C4-2B (cell line): ENCODE results near the gene HLCS.

Source experiments
- H3K27ac ChIP-seq: fragments of 450-650 bp; 2 replicates; pipeline ENCODE4 v1.5.1; 2017
- ZFX ChIP-seq: fragments of 450-650 bp; IDR thresholded peaks from 2 replicates; pipeline ENCODE4 v1.6.1; 2017
- TF ChIP-seq, protein P1 (sequence below): fragments of 450-650 bp; conservative IDR thresholded peaks from 2 replicates; pipeline ENCODE4 v1.5.1; 2017; ENCODE audit warnings: mild to moderate bottlenecking

The HLCS gene

DNA sequence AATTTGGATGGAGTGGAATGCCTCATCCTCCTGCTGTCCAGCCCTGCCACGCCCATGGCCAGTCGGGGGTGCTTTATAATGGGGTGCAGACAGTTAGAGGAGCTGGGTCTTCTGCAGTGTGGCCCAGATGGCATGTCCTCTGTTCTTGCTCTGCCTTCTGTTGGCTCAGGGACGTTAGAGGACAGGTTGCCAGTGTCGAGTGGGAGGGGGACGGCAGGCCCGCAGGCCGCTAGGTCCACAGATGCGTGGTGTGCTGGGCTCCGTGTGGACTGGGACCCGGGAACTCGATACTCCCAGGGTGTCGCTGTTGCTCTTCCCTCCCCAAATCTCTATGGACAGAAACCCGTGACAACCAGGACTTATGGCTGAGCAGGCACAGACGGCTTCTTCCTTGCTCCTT lies 234.3 kb downstream of the HLCS start:
- no peak overlapping the region for H3K27ac ChIP-seq
- TF ChIP-seq, protein P1, sequence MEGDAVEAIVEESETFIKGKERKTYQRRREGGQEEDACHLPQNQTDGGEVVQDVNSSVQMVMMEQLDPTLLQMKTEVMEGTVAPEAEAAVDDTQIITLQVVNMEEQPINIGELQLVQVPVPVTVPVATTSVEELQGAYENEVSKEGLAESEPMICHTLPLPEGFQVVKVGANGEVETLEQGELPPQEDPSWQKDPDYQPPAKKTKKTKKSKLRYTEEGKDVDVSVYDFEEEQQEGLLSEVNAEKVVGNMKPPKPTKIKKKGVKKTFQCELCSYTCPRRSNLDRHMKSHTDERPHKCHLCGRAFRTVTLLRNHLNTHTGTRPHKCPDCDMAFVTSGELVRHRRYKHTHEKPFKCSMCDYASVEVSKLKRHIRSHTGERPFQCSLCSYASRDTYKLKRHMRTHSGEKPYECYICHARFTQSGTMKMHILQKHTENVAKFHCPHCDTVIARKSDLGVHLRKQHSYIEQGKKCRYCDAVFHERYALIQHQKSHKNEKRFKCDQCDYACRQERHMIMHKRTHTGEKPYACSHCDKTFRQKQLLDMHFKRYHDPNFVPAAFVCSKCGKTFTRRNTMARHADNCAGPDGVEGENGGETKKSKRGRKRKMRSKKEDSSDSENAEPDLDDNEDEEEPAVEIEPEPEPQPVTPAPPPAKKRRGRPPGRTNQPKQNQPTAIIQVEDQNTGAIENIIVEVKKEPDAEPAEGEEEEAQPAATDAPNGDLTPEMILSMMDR, result no peak
- TF ChIP-seq ZFX, result no peak

DNA sequence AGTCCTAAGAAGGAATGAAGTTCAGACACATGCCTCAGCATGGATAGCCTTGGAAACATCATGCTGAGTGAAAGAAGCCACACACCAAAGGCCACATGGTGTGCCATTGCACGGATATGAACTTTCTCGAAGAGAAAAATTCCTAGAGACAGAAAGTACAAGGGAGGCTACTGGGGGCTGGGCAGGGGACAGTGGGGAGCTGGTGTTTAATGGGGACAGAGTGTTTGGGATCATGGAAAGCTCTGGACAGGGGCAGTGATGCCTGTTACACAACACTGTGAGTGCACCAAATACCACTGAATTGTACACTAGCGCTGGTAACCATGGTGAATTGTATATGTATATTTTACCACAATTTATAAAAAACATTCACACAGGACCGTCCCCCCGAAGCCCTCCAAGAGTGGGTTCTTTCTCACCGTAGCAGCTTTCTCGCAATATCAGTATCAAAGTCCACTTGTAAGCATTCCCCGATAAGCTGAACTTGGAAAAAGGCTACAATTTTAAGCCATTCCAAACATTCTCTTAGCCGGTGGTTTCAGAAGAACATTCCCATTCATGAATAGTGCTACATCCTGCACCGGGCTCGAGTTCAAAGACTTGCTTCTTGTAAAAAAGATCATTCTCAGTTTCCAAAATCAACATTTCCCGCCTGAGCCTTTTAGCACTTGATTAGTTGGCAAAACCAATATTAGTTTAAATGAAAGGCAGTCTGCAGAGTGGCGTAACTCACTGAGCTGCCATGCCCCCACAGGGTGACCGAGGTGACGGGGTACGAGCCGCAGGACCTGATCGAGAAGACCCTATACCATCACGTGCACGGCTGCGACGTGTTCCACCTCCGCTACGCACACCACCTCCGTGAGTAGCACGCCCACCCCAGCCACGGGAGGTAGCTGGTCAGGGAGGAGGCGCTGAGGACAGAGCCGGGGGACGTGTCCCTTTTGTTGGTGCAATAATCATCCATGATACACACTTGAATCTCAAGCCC lies 235.9 kb downstream of the HLCS start:
- TF ChIP-seq, protein P1, result no peak
- TF ChIP-seq ZFX, result no peak
- no peak overlapping the region for H3K27ac ChIP-seq

DNA sequence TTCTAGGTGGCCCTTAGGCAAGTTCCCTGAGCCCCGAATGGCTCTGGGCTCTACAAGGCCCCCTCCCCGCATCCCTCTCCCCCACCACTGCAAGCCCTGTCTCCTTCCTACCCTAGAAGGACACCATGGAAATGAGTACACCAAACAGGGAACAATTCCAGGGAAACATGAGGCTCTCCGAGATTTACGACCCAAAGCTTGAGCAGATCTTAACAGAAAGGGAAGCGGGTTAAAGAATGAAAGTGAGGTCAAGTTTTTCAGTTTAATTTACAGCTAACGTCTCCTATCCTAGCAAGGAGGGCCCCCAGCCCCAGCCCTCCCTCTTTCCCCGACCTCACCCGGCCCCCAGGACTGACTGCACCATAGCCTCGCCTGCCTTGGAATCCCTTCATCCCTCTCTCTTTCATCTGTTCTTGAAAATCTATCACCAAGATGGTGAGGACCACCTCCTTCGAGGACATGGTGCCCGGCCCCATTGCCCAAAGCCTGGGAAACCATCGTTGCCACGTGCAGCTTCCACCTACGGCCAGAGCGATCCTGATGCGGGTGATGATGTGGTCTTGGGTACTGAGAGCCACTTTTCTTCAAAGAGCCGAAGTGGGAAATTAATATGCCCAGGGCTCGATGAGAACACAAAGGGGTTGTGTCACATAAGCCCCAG lies 237.0 kb downstream of the HLCS start:
- H3K27ac ChIP-seq, result no peak overlapping the region
- TF ChIP-seq ZFX, result no peak

DNA sequence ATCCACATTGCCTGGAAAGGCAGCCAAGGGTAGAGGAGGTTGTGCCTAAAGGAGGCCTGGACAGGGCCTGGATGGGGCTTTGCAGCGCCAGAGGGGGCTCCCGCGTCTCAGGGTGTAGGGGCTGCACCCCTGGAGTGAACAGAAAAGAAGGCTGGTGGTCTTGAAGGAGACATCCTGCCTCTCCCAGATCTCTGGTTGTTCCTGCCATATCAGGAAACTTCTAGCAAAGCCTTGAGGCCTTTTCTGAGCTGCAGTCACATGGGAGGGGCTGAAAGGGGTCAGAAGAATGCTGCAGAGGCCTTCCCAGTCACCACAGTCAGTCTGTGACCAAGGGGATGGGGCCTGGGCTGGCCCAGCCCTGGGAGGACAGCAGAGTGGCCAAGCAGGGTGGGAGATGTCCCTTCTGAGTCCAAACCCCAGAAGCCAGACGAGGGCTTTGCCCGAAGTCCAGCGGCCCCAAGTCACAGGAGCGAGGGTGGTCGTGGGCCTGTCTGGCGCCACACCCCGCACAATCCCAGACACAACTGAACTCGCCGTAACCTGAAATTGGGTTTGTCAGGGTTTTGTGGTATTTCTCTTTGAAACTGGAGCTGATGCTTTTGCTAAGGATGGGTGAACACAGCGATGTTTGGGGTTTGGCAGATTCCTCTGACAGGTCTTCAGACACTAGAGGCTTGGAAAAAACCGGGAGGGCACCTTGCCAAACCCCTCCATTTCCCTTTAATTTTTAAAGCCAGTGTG lies 237.9 kb downstream of the HLCS start:
- TF ChIP-seq, protein P1, result no peak
- no peak for TF ChIP-seq ZFX
- H3K27ac ChIP-seq, result no peak overlapping the region

DNA sequence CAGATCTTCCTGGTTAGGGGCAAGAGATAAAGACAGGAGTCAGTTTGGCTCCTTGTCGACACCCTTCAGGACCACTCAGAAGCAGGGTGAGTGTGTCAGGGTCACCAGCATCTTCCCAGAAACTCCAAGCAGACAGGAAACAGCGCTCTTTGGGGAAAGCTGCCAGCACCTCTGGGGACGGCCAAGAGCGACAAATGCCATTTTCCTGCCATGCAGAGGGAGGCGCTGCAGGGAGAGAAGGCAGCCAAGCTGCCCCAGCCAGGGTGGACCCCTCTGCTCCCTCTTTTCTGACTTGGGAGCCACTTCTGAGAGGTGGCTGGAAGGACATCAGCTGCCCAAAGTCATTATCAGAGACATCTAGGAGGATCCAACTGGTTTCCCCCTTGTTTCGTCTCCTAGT lies 238.6 kb downstream of the HLCS start:
- TF ChIP-seq, protein P1, result no peak
- no peak for TF ChIP-seq ZFX
- no peak overlapping the region for H3K27ac ChIP-seq

DNA sequence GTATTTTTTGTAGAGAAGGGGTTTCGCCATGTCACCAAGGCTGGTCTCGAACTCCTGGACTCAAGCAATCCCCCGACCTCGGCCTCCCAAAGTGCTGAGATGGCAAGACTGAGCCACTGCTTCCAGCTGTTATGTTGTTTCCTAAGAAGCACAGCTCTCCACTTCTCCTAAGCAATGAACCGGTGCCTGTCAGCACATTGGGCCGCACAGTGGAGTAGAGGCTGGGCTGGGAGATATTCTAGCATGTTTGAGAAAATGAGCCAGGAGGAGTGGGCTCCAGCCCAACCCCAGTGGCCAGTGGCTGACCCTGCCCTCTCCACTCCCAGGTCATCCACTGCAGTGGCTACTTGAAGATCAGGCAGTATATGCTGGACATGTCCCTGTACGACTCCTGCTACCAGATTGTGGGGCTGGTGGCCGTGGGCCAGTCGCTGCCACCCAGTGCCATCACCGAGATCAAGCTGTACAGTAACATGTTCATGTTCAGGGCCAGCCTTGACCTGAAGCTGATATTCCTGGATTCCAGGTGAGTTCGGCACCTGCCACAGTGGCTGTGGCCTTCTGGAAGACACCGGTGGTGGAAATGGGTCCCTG lies 240.6 kb downstream of the HLCS start:
- no peak overlapping the region for H3K27ac ChIP-seq
- TF ChIP-seq, protein P1, result no peak
- TF ChIP-seq ZFX, result no peak

DNA sequence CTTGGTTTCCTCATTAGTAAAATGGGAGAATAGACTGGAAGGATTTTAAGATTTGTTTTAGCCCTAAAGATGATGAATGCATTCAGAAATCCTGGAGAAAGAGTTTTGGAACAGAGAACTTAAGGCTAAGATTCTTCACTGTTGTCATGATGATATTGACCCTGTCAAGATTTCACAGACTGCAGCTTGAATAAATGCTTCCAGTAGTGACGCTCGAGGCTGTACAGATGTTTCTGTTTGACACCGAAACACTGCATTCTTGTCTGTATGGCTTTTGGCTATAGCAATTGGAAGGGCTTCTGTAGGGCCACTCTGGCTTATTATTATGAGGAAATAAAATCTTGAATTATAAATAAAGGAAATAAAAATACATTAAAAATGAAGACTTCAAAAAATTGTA lies 241.8 kb downstream of the HLCS start:
- no peak overlapping the region for H3K27ac ChIP-seq
- TF ChIP-seq ZFX, result no peak
- TF ChIP-seq, protein P1, result no peak
